Activated CD4-positive, alpha-beta T cell treated with anti-CD3 and anti-CD28 coated beads for 48 hours (primary cell): ENCODE measurements around the gene LKAAEAR1.

Experiments used
- DNase-seq: peaks from one replicate; pipeline ENCODE4 v3.0.0-alpha.2; 2020

The LKAAEAR1 gene

GRCh38 chr20:64110411-64111068, 26.3 kb upstream of the LKAAEAR1 start:
- no peak for DNase-seq

- no peak for DNase-seq
Observed at GRCh38 chr20:64109831-64110391, 25.7 kb upstream of the LKAAEAR1 start.

- DNase-seq: no peak
Observed at GRCh38 chr20:64108731-64109681, 24.8 kb upstream of the LKAAEAR1 start.

GRCh38 chr20:64107736-64108457, 23.7 kb upstream of the LKAAEAR1 start:
- DNase-seq: no peak

GRCh38 chr20:64106981-64107735, 23.0 kb upstream of the LKAAEAR1 start, which contains the start of gene NPBWR2:
Gene NPBWR2 (minus strand): TSS chr20:64107565. CDS start chr20:64106831, 734 bp downstream.
- DNase-seq: peak; percentile 38

GRCh38 chr20:64106435-64106961, 22.3 kb upstream of the LKAAEAR1 start:
- DNase-seq: no peak

GRCh38 chr20:64105846-64106434, 21.7 kb upstream of the LKAAEAR1 start:
- no peak for DNase-seq

GRCh38 chr20:64104667-64105451, 20.7 kb upstream of the LKAAEAR1 start:
- DNase-seq: no peak

GRCh38 chr20:64103871-64104666, 19.9 kb upstream of the LKAAEAR1 start:
- no peak for DNase-seq

- no peak for DNase-seq
Observed at GRCh38 chr20:64102647-64103354, 18.6 kb upstream of the LKAAEAR1 start.

- DNase-seq: peak; percentile 78
Observed at GRCh38 chr20:64101731-64102621, 17.8 kb upstream of the LKAAEAR1 start.

- DNase-seq: no peak
Observed at GRCh38 chr20:64100946-64101688, 16.9 kb upstream of the LKAAEAR1 start.

GRCh38 chr20:64100566-64100888, 16.3 kb upstream of the LKAAEAR1 start:
- no peak for DNase-seq

GRCh38 chr20:64099880-64100565, 15.8 kb upstream of the LKAAEAR1 start:
- DNase-seq: no peak

- DNase-seq: no peak
Observed at GRCh38 chr20:64099086-64099786, 15.0 kb upstream of the LKAAEAR1 start.

- DNase-seq: no peak
Observed at GRCh38 chr20:64098471-64099013, 14.3 kb upstream of the LKAAEAR1 start.
